ENCODE data around the gene AIG1.

AIG1 gene

DNA sequence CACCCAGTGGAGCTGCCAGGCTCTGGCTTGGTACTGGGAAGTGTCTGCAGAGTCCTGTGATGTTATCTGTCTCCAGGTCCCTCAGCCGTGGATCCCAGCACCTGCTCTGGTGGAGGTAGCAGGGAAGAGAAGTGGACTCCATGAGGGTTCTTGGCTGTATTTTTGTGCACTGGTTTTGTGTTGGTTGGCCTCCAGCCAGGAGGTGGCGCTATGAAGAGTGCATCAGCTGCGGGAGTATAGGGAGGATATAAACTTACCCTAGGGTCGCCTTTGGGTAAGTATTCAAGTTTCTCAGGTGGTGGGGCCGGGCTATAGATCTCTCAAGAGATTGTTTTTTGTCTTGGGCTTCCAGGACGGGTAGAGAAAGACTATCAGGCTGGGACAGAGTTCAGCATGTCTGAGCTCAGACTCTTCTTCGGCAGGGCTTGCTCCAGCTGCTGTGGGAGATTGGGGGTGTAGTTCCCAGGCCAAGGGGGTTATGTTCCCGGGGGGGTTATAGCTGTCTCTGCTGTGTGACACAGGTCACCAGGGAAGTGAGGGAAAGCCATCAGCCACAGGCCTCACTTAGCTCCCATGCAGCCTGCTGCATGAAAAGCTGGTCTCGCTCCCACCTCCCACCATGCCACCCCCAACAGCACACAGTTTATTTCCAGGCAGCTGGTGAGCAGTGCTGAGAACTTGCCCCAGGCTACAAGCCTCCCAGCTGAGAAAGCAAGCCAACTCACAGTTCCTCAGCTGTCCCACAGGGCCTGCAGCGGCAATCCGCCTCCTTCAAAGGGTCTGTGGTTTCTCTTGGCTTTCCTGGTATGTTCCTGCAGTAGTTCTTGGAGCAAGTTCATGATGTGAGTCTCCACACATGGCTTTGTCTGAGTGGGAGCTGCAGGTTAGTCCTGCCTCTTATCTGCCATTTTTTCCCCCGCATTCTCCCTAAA is 115.7 kb downstream of the AIG1 start:
- Mint-ChIP-seq H3K4me3 (no peak overlapping the region), H3K36me3 (peaks cover 40% of the 10 kb centered on the region), H3K4me1 (no peaks in the 10 kb centered on the region), H3K9me3 (peaks cover 12% of the 10 kb centered on the region), H3K27ac (no peak overlapping the region), H3K27me3 (no peaks in the 10 kb centered on the region)

DNA sequence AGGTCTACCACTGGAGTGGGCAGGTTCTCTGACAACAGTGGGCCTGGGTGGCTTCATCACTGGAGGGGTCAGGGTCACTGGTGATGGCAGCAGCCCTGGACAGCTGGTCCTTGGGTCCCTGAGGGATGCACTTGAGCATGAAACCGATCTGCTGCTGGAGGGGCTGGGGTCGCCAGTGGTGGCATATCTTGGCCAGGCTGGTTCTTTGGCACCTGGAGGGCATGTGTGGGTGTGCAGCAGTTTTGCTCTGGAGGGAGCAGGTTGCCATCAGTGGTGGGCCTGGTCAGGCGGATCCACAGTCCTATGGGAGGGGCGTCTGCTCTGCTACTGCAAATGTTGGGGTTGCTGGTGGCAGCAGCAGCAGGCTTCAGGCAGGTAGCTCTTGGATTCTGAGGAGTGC is 117.0 kb downstream of the AIG1 start:
- peaks cover 34% of the 10 kb centered on the region for H3K36me3 Mint-ChIP-seq
- H3K4me3 Mint-ChIP-seq = no peak overlapping the region
- no peaks in the 10 kb centered on the region for H3K4me1 Mint-ChIP-seq
- no peak overlapping the region for H3K27ac Mint-ChIP-seq
- H3K27me3 Mint-ChIP-seq = no peaks in the 10 kb centered on the region
- peaks cover 13% of the 10 kb centered on the region for H3K9me3 Mint-ChIP-seq

DNA sequence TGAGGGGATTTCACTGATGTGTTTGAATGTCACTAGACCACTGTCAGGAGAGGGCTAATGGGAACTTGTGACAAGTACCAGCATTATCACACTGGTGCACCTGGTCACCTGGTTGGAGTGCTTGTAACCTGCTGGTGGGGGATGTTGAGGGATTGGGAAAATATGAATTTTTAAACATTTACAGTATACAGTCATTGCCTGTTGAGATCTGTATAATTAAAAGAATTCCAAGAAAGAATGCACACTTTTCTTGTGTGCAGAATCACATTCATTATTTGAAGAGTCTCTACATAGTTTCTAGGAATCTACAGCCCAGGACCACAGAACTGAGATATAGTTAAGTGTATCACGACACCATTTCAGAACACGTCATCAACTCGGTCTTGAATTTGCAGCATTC is 118.4 kb downstream of the AIG1 start:
- Mint-ChIP-seq H3K27me3 (no peaks in the 10 kb centered on the region), H3K27ac (no peak overlapping the region), H3K9me3 (peaks cover 16% of the 10 kb centered on the region), H3K36me3 (peaks cover 36% of the 10 kb centered on the region), H3K4me1 (no peaks in the 10 kb centered on the region), H3K4me3 (no peak overlapping the region)

DNA sequence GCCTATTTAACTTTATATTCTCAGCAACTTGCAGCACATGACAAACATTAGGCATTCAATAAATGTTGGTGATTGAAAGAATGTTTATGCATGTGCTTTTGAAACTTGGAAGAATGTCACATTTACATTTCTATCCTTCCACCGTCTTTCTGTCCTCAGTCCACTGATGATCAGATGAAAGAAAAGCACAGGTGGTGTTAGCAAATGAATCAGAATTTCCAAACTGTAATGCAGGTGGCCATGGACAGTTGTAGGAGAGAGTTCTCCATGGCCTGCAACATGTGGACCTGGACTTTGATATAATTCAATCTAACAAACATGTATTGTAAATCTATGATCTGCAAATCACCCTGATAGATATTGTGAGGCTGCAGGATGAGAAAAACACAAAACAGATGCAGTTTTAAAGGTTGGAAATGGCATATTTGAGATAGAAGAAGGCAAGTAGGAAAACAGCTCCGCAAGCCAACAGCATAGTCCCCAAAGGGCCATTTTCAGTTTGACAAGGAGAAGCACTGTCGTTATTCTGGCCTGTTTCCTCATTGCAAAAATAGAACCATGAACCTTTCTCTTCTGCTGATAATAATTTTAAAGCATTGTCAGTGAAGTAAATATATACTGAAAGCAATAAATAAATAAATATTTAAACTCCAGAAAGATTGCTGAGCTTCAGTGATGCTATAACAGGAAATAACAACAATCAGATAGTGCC is 119.4 kb downstream of the AIG1 start:
- Mint-ChIP-seq H3K9me3 (peaks cover 12% of the 10 kb centered on the region), H3K4me3 (no peak overlapping the region), H3K27ac (no peak overlapping the region), H3K36me3 (peaks cover 36% of the 10 kb centered on the region), H3K4me1 (no peaks in the 10 kb centered on the region), H3K27me3 (no peaks in the 10 kb centered on the region)

DNA sequence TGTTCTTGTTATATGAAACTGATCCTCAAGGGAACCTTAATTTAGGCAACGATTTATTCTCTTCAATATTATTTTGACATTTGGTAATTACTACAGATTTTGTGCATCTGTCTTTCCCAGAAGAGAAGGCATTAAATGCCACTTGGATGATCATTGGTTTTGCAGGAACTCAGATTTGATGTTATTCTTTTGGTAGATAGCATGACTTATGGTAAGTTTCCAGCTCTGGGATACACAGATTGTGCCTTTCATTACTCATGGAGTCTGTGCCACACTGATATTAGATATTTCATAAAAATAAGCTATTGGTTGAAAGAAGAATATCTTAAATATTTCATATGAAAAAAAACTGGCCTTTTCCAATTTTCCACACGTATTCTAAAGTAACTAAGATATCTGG is 120.1 kb downstream of the AIG1 start:
- H3K4me1 Mint-ChIP-seq = no peaks in the 10 kb centered on the region
- peaks cover 35% of the 10 kb centered on the region for H3K36me3 Mint-ChIP-seq
- H3K27me3 Mint-ChIP-seq = no peaks in the 10 kb centered on the region
- H3K4me3 Mint-ChIP-seq = no peak overlapping the region
- H3K9me3 Mint-ChIP-seq = peaks cover 6% of the 10 kb centered on the region
- H3K27ac Mint-ChIP-seq = no peak overlapping the region

DNA sequence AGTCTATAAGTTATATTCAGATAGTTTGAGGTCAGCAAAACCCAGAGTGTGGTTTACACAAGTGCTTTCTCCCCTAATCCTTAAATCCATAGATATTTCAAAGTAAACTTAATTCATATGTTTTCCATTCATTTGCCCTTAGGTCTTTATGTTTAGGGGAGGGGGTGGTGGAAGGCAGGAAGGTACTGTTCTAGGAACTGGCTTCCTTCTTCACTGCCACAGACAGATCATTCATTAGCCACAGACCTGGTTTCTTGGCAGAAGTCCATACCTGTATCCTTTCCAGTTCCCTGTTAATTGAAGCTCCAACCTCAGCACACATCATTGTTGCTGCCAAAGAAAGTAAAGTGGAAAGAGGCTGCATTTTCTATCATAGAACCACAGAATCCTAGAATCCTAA is 123.0 kb downstream of the AIG1 start:
- no peak overlapping the region for H3K4me3 Mint-ChIP-seq
- H3K4me1 Mint-ChIP-seq = no peaks in the 10 kb centered on the region
- H3K9me3 Mint-ChIP-seq = peaks cover 4% of the 10 kb centered on the region
- no peaks in the 10 kb centered on the region for H3K27me3 Mint-ChIP-seq
- no peak overlapping the region for H3K27ac Mint-ChIP-seq
- H3K36me3 Mint-ChIP-seq = peaks cover 31% of the 10 kb centered on the region

DNA sequence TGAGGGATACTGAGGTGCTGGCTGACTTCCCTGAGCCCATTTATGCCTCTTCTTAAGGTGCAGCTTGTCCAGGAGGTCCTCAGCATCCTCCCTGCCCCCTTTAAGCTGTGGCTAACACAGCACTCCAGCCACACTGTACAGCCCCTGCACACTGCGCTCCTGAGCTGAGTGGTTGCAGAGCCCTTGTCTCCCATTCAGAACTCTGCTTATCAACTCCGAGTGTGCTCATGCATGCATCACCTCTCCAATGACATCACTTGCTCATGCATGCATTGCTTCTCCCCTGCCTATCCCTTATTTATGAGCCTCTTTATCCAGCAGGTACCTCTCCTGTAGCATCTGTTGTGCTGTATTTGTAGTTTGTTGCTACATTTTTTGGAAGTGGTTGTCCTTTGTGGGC is 124.6 kb downstream of the AIG1 start:
- Mint-ChIP-seq H3K4me3 (no peak overlapping the region), H3K4me1 (no peaks in the 10 kb centered on the region), H3K36me3 (peaks cover 34% of the 10 kb centered on the region), H3K27ac (no peak overlapping the region), H3K27me3 (no peaks in the 10 kb centered on the region), H3K9me3 (peaks cover 4% of the 10 kb centered on the region)

DNA sequence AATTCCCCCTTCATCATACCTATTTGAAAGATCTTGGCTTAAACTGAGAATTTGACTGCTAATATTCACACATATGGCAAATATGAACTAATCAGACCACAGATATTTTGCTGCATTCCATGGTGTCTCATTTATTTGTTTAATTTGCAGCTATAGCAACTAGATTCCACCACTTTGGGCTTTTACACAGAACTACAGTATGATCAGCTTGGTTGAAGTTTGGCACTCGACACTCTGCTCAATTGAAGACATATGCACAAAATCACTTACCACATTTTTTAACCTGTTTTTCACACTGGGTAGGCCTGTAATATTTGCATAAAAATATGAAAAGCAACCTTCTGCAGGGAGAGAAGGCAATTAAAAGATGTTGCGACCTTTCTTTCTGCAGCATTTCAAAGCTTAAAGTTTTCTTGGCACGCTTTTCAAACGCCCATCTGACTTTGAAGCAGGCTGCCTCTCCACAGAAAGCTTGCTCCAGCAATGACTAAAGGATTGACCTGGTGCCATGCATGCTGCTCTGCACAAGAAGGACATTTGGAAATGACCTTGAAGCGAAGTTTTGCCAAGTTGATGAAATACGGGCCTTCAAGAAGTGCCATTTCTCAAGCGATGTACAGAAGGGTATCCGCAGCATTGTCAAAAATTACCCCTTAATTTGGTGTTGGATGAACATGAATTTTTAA is 126.7 kb downstream of the AIG1 start:
- Mint-ChIP-seq H3K4me1 (no peaks in the 10 kb centered on the region), H3K27me3 (no peaks in the 10 kb centered on the region), H3K27ac (no peak overlapping the region), H3K36me3 (peaks cover 34% of the 10 kb centered on the region), H3K9me3 (peaks cover 4% of the 10 kb centered on the region), H3K4me3 (no peak overlapping the region)

DNA sequence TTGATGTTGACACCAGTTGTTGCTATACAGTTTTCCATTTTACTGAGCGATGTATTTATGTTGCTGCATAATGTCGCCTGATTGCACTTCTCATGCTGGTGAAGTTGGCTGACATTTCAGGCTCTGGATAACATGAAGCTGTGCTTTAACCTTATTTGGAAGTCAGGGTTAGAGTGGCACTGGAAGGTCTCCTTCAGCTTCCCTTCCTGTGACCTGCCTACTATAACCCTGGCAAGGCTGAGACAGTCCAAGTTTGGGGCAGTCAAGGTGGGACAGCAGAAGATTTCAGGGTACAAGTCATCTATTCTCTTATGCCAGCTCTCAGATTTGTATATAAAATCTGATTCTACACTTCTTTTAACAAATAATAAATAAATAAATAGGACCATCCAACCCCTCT is 127.6 kb downstream of the AIG1 start:
- no peak overlapping the region for H3K4me3 Mint-ChIP-seq
- H3K4me1 Mint-ChIP-seq = no peaks in the 10 kb centered on the region
- no peaks in the 10 kb centered on the region for H3K9me3 Mint-ChIP-seq
- peaks cover 27% of the 10 kb centered on the region for H3K36me3 Mint-ChIP-seq
- H3K27me3 Mint-ChIP-seq = no peaks in the 10 kb centered on the region
- no peak overlapping the region for H3K27ac Mint-ChIP-seq

DNA sequence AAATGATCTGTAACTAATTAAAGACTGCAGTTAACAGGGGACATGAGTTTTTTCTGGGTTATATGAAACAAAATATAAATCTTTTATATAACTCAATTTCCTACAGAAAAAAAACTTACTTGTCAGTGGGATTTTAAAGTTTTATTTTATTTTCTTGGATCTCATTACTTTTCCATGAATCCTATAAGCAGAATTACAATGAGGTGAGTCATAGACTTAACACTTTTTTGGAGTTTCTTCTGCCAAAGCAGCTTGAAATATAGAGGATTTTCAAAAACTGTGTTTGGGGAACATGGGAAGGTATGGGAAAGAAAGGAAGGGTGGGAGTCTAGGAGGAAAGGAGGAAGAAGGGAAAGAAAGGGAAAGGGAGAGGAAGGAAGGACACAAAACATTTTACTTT is 130.7 kb downstream of the AIG1 start:
- Mint-ChIP-seq H3K36me3 (peaks cover 21% of the 10 kb centered on the region), H3K9me3 (peaks cover 6% of the 10 kb centered on the region), H3K27ac (no peak overlapping the region), H3K4me1 (no peaks in the 10 kb centered on the region), H3K27me3 (no peaks in the 10 kb centered on the region), H3K4me3 (no peak overlapping the region)

DNA sequence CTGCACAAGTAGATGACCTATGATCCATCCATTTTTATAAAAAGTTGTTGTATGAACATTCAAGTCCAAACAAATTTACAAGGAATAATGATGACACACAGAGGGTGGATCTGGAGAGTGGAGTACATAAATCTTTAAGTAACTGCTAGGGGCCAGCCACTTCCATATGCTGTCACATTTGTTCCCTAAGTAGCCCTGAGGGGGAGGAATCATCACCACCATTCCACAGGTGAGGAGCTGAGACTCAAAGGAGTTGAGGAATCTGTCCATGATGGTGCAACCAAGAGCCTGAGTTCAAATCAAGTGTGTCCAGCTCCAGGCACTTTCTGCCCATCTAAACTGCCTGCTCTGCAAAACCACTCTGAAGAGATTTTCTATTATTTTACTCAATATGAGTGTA is 132.1 kb downstream of the AIG1 start:
- Mint-ChIP-seq H3K9me3 (peaks cover 6% of the 10 kb centered on the region), H3K4me3 (no peak overlapping the region), H3K36me3 (peaks cover 17% of the 10 kb centered on the region), H3K4me1 (no peaks in the 10 kb centered on the region), H3K27me3 (no peaks in the 10 kb centered on the region), H3K27ac (no peak overlapping the region)

DNA sequence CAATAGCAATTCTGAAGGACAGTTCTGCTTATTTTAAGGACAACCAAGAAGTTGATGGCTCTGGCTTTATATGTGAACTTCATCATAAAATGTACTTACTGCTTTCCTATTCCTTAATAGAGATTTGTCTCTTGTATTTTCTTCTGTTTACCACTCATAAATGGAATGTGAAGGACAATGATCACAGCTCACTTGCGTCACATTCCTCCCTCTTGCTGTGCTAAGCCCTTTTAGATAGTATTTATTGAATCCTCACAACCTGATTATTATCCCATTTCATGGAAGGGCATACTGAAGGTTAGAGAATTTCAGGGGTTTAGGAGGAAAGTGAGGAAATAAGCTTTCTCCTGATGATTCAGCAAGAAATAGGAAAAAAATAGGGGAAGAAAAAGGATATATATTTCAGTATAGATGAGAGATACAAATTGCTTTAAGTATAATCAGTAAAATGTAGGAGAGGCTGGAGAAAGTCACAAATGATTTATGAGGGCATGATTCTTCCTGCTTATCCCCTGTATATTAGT is 132.9 kb downstream of the AIG1 start:
- H3K27ac Mint-ChIP-seq = no peak overlapping the region
- H3K4me3 Mint-ChIP-seq = no peak overlapping the region
- peaks cover 6% of the 10 kb centered on the region for H3K9me3 Mint-ChIP-seq
- peaks cover 14% of the 10 kb centered on the region for H3K36me3 Mint-ChIP-seq
- no peaks in the 10 kb centered on the region for H3K27me3 Mint-ChIP-seq
- H3K4me1 Mint-ChIP-seq = no peaks in the 10 kb centered on the region

DNA sequence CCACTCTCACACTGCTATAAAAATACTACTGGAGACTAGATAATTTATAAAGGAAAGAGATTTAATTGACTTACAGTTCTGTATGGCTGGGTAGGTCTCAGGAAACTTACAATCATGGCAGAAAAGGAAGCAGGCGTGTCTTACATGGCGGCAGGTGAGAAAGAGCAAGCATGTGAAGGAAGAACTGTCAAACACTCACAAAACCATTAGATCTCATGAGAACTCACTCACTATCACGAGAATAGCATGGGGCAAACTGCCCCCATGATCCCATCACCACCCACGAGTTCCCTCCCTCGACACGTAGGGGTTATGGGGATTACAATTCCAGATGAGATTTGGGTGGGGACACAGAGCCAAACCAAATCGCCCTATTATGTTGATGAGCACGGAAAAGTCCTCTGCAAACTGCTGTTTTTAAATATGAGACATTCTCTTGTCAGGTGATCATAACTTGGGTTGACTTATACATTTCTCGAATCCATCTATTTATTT is 133.5 kb downstream of the AIG1 start:
- Mint-ChIP-seq H3K4me1 (no peaks in the 10 kb centered on the region), H3K27ac (no peak overlapping the region), H3K9me3 (peaks cover 6% of the 10 kb centered on the region), H3K27me3 (no peaks in the 10 kb centered on the region), H3K4me3 (no peak overlapping the region), H3K36me3 (peaks cover 11% of the 10 kb centered on the region)

DNA sequence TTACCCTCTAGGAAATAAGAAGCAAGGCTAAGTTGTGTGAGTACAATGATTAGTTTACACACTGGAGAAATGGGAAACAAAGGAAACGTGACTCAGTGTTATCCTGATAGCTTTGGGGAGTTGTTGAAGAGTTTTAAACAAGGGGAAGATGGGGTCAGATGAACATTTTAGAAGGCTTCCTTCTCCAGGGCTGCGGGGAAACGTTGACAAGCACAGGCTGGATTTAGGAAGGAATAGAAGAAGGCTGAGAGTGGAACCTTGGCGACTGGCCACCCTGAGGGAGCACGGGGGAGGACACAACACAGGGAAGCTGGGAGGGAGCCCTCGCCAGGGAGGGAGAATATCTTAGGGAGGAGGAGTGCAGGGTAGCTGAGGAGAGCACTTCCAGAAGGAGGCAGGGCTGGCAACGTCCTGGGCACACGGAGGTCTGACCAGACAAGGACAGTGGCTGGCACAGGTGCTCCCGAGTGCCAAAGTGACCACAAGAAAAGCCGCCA is 134.7 kb downstream of the AIG1 start:
- Mint-ChIP-seq H3K4me3 (no peak overlapping the region), H3K27ac (no peak overlapping the region), H3K36me3 (peaks cover 13% of the 10 kb centered on the region), H3K4me1 (peaks cover 10% of the 10 kb centered on the region), H3K9me3 (peaks cover 6% of the 10 kb centered on the region), H3K27me3 (no peaks in the 10 kb centered on the region)

DNA sequence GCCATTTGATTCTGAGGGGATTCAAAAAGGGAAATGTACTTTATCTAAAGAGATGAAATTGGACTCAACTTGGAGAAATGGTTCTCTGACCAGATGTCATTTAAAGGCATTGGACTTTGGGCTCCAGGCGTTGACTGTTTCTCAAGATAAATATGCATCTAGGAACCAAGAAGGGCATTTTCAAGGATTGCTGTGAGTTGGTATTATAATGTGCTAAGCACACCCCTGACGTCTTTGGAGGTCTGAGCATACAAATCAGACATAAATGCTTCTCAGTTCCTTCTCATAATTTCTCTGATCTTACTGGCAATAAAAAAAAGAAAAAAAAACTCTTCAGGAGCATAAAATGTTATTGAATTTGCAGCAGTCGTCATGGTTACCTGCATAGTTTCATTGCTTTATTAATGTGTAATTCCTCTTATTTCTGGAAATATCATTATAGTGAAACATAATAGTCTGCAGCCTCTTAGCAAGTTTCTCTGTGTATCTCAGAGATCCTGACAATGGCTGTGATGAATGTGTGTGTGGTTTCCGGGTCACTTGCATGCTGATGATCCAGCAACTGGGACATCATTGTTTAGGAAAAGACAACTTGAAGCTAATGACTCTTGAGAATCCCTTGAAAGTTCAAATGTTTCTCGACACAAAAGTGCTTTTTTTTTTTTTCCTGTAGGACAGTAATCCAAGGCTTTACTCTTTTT is 136.0 kb downstream of the AIG1 start:
- Mint-ChIP-seq H3K9me3 (peaks cover 12% of the 10 kb centered on the region), H3K27ac (no peak overlapping the region), H3K36me3 (peaks cover 13% of the 10 kb centered on the region), H3K4me3 (no peak overlapping the region), H3K27me3 (no peaks in the 10 kb centered on the region), H3K4me1 (peaks cover 16% of the 10 kb centered on the region)
